HCT116 (cell line): ENCODE measurements around the gene KDM5A. TPM values are rescaled to one million over a fixed set of nuclear protein-coding genes. Genes with fewer than 3 reads are reported as not detected.

Source experiments
- ATAC-seq: fragments of 200-7000 bp; cut with Tn5 transposase; 2 replicates; pipeline ENCODE4 v1.9.1; 2020; ENCODE audit warnings: mild to moderate bottlenecking, moderate library complexity
- BruUV-seq: library from RNA; stranded (reverse); fragments of 400-500 nt; replicated peaks from 2 replicates; lab custom pipeline; 2021; lab: Mats Ljungman, UMichigan
- CTCF ChIA-PET: fragments of 300-600 bp; sonication (Branson Sonifier 250); formaldehyde crosslinking; loops from one replicate; lab custom pipeline; 2021; ENCODE audit warnings: antibody characterized with exemption; lab: Charles Lee
- POLR2A ChIA-PET: fragments of 300-600, 350-600 bp; sonication (Branson Sonifier 250); formaldehyde crosslinking; loops from one replicate; lab custom pipeline; 2021; ENCODE audit warnings: antibody characterized with exemption; lab: Charles Lee
- RAD21 ChIA-PET, 2 experiments: fragments of 300-600 bp; sonication (Branson Sonifier 250); formaldehyde crosslinking; loops; one replicate each; lab custom pipeline; 2023; ENCODE audit warnings: low total read pairs in 2 of 2; ENCODE audit not compliant: uncharacterized antibody in 2 of 2, unreplicated experiment in 2 of 2, low non-redundant PET in 1 of 2; lab: Charles Lee
- DNase-seq: peaks from one replicate; pipeline ENCODE4 v3.0.0-alpha.2; 2010; ENCODE audit warnings: low read depth, low spot score
- H2AFZ ChIP-seq: fragments of 200-600 bp; shearing (Covaris generic), sonication (generic); 2 replicates; pipeline ENCODE4 v1.6.1; 2017; ENCODE audit warnings: low read depth, mixed run types, mixed read lengths, antibody characterized with exemption, low read length; ENCODE audit not compliant: poor library complexity, severe bottlenecking
- H3K27ac ChIP-seq: 2 replicates; pipeline ENCODE4 v1.5.1; 2012; ENCODE audit warnings: low read depth, low read length
- H3K27me3 ChIP-seq: fragments of 200-600 bp; sonication (generic); 2 replicates; pipeline ENCODE4 v1.6.1; 2016; ENCODE audit warnings: mixed run types, low read length, mixed read lengths; ENCODE audit not compliant: insufficient read depth
- H3K36me3 ChIP-seq, 2 experiments: fragments of 200-500 bp in 1 of 2; fragments of 200-600 bp in 1 of 2; sonication (Bioruptor generic) in 1 of 2; sonication (generic) in 1 of 2; 2 replicates each; pipeline versions ENCODE4 v1.5.1 to v1.6.1; 2014 to 2016; ENCODE audit warnings: low read length in 2 of 2, inconsistent platforms in 1 of 2, mixed read lengths in 1 of 2, mixed run types in 1 of 2; ENCODE audit not compliant: insufficient read depth in 2 of 2, control insufficient read depth in 1 of 2
- H3K4me1 ChIP-seq, 2 experiments: fragments of 200-600 bp in 1 of 2; sonication (generic) in 1 of 2; 2 replicates each; pipeline versions ENCODE4 v1.5.1 to v1.6.1; 2012 to 2017; ENCODE audit warnings: low read length in 2 of 2, inconsistent platforms in 1 of 2, mild to moderate bottlenecking in 1 of 2, mixed read lengths in 1 of 2, mixed run types in 1 of 2, moderate library complexity in 1 of 2; ENCODE audit not compliant: insufficient read depth in 2 of 2, control insufficient read depth in 1 of 2
- H3K4me2 ChIP-seq: fragments of 200-600 bp; sonication (generic); 2 replicates; pipeline ENCODE4 v1.6.1; 2017; ENCODE audit warnings: mixed run types, low read length, mixed read lengths
- H3K4me3 ChIP-seq, 2 experiments: fragments of 200-600 bp in 1 of 2; sonication (generic) in 1 of 2; replicated peaks in 1 of 2; 2 replicates each; pipeline ENCODE4 v1.5.1; 2011 to 2016; ENCODE audit warnings: low read length in 2 of 2, control low read depth in 1 of 2, low read depth in 1 of 2, mild to moderate bottlenecking in 1 of 2, mixed read lengths in 1 of 2, mixed run types in 1 of 2
- H3K79me2 ChIP-seq: fragments of 200-600 bp; sonication (generic); 2 replicates; pipeline ENCODE4 v1.6.1; 2017; ENCODE audit warnings: mild to moderate bottlenecking, mixed run types, low read length, moderate library complexity, mixed read lengths; ENCODE audit not compliant: insufficient read depth
- H3K9ac ChIP-seq: fragments of 200-600 bp; sonication (generic); 2 replicates; pipeline ENCODE4 v1.6.1; 2016; ENCODE audit warnings: low read length, mixed read lengths
- H3K9me2 ChIP-seq: fragments of 200-600 bp; sonication (generic), shearing (Covaris generic); 2 replicates; pipeline ENCODE4 v1.6.1; 2017; ENCODE audit warnings: mixed run types, mild to moderate bottlenecking, moderate library complexity; ENCODE audit not compliant: insufficient read depth
- H3K9me3 ChIP-seq, 2 experiments: fragments of 200-500 bp in 1 of 2; fragments of 200-600 bp in 1 of 2; sonication (Bioruptor generic) in 1 of 2; sonication (generic) in 1 of 2; 2 replicates each; pipeline ENCODE4 v1.6.1; 2014 to 2017; ENCODE audit warnings: low read length in 2 of 2, mixed read lengths in 2 of 2, inconsistent platforms in 1 of 2, low read depth in 1 of 2, mild to moderate bottlenecking in 1 of 2, mixed run types in 1 of 2, moderate library complexity in 1 of 2; ENCODE audit not compliant: control insufficient read depth in 1 of 2, insufficient read depth in 1 of 2
- H4K20me1 ChIP-seq: fragments of 200-600 bp; sonication (generic), shearing (Covaris generic); 2 replicates; pipeline ENCODE4 v1.6.1; 2017; ENCODE audit warnings: mixed run types, mild to moderate bottlenecking, moderate library complexity; ENCODE audit not compliant: insufficient read depth
- ATF3 ChIP-seq: IDR thresholded peaks from 2 replicates; pipeline ENCODE4 v1.6.1; 2012
- CBX3 ChIP-seq: IDR thresholded peaks from 2 replicates; pipeline ENCODE4 v1.6.1; 2012; ENCODE audit warnings: low read depth
- CEBPB ChIP-seq: IDR thresholded peaks from 2 replicates; pipeline ENCODE4 v1.6.1; 2012; ENCODE audit warnings: low read depth
- CTCF ChIP-seq, 3 experiments: fragments of 200-600 bp in 1 of 3; sonication (generic) in 1 of 3; IDR thresholded peaks in 2 of 3; conservative IDR thresholded peaks in 1 of 3; 2 replicates each; pipeline ENCODE4 v1.5.1; 2012 to 2017; ENCODE audit warnings: low read depth in 2 of 3, low read length in 2 of 3, antibody characterized with exemption in 1 of 3, borderline replicate concordance in 1 of 3, control low read depth in 1 of 3, mild to moderate bottlenecking in 1 of 3, mixed read lengths in 1 of 3, mixed run types in 1 of 3, moderate library complexity in 1 of 3; ENCODE audit not compliant: insufficient read depth in 1 of 3
- EGR1 ChIP-seq: IDR thresholded peaks from 2 replicates; pipeline ENCODE4 v1.6.1; 2012; ENCODE audit warnings: low read depth
- EZH2 ChIP-seq: fragments of 200-600 bp; sonication (generic); IDR thresholded peaks from 2 replicates; pipeline ENCODE4 v1.6.1; 2017; ENCODE audit warnings: antibody characterized with exemption, mixed run types
- FOSL1 ChIP-seq: IDR thresholded peaks from 2 replicates; pipeline ENCODE4 v1.6.1; 2012; ENCODE audit warnings: low read depth
- JUND ChIP-seq: IDR thresholded peaks from 2 replicates; pipeline ENCODE4 v1.6.1; 2012
- POLR2A ChIP-seq: IDR thresholded peaks from 2 replicates; pipeline ENCODE4 v1.7.0; 2011; ENCODE audit warnings: borderline replicate concordance; ENCODE audit not compliant: insufficient read depth, insufficient read length; ENCODE audit errors: extremely low read depth
- SIN3A ChIP-seq: IDR thresholded peaks from 2 replicates; pipeline ENCODE4 v1.6.1; 2012; ENCODE audit warnings: low read depth
- SRF ChIP-seq: IDR thresholded peaks from 2 replicates; pipeline ENCODE4 v1.6.1; 2012; ENCODE audit warnings: low read depth
- ZBTB33 ChIP-seq: IDR thresholded peaks from 2 replicates; pipeline ENCODE4 v1.6.1; 2011; ENCODE audit warnings: mild to moderate bottlenecking, low read length, moderate library complexity; ENCODE audit not compliant: insufficient replicate concordance; ENCODE audit errors: extremely low read depth
- ZFX ChIP-seq: fragments of 450-650 bp; IDR thresholded peaks from 2 replicates; pipeline ENCODE4 v1.6.1; 2017
- ZNF274 ChIP-seq: fragments of 200-500 bp; sonication (Bioruptor generic); IDR thresholded peaks from 2 replicates; pipeline ENCODE4 v1.6.1; 2014; ENCODE audit warnings: mild to moderate bottlenecking, low read depth, low read length, inconsistent platforms
- intact Hi-C: fragments of 100-400 bp; cut with micrococcal nuclease; formaldehyde crosslinking; loops from 2 replicates; pipeline ENCODE4 v1.10.0; 2022
- total RNA-seq: library from RNA; stranded (reverse); gene quantifications from one replicate; pipeline ENCODE4 v1.2.1, GENCODE V29; 2021; ENCODE audit not compliant: unreplicated experiment

Gene KDM5A
- total RNA-seq, 1 experiment from 2014 or later: 49.0 TPM

- Histone ChIP-seq H3K27me3 (no peaks in the 10 kb centered on the region), H3K9me3 (no peaks in the 10 kb centered on the region; a peak in 1 of 4 replicates), H3K4me3 (no peak overlapping the region), H3K36me3 (peaks cover 19 to 27% of the 10 kb centered on the region in 2 experiments; a peak in 3 of 4 replicates), H2AFZ (no peak overlapping the region), H3K27ac (no peak overlapping the region), H3K9me2 (no peaks in the 10 kb centered on the region), H3K9ac (no peak overlapping the region), H3K4me1 (no peaks in the 10 kb centered on the region), H3K4me2 (no peak overlapping the region), H3K79me2 (no peaks in the 10 kb centered on the region), H4K20me1 (0 out of 2 replicates have a peak, but pooled peaks cover 6% of the 10 kb centered on the region)
- no peak for DNase-seq
- ChIA-PET POLR2A (no interaction called here), RAD21 (no interaction called here), CTCF (no interaction called here)
- no TSS peak for BruUV-seq
- ATAC-seq: no peak
- intact Hi-C loops: no loop called here
- TF ChIP-seq EGR1: no peak
- TF ChIP-seq SIN3A: no peak
- no peak for TF ChIP-seq ZFX
- TF ChIP-seq ZNF274: no peak
These were observed 21.1 kb downstream of the KDM5A start for GRCh38 chr12:367972-368371.

- Histone ChIP-seq H3K9me3 (no peaks in the 10 kb centered on the region; a peak in 1 of 4 replicates), H2AFZ (no peak overlapping the region)
- POLR2A ChIA-PET: no interaction called here
- intact Hi-C loops: no loop called here
- TF ChIP-seq EGR1 (no peak), ZNF274 (no peak), CEBPB (no peak), ZBTB33 (no peak), EZH2 (no peak), CTCF (IDR thresholded peaks at IDR 0.05 in 2 of 3, conservative IDR thresholded peaks at IDR 0.05 in 1 of 3; ENCODE audit: borderline replicate concordance in 1 of 3, insufficient read depth in 1 of 3, low read depth in 2 of 3, low read length in 2 of 3) (no peak), CBX3 (no peak), FOSL1 (no peak), SRF (no peak), ATF3 (no peak), JUND (no peak), POLR2A (no peak)
- TF ChIP-seq, all 23 proteins: peak for 0
- H3K9me2 ChIP-seq: no peaks in the 10 kb centered on the region
- ChIA-PET CTCF (no interaction called here), RAD21 (no interaction called here)
- 0 out of 2 replicates have a peak, but pooled peaks cover 6% of the 10 kb centered on the region for H4K20me1 ChIP-seq
- BruUV-seq: no TSS peak
- no peaks in the 10 kb centered on the region for H3K27me3 ChIP-seq
- ATAC-seq (no peak), DNase-seq (no peak)
- no peak overlapping the region for H3K27ac ChIP-seq
- H3K36me3 ChIP-seq: peaks cover 19 to 35% of the 10 kb centered on the region in 2 experiments; a peak in 3 of 4 replicates
- no peak overlapping the region for H3K9ac ChIP-seq
- H3K79me2 ChIP-seq: no peaks in the 10 kb centered on the region
- H3K4me2 ChIP-seq: no peak overlapping the region
- no peaks in the 10 kb centered on the region for H3K4me1 ChIP-seq
- H3K4me3 ChIP-seq: no peak overlapping the region
These were observed 22.3 kb downstream of the KDM5A start for GRCh38 chr12:366820-367219.
